Activated CD4-positive, alpha-beta T cell treated with anti-CD3 and anti-CD28 coated beads, Interleukin-2, Interleukin-6, amounts not matched to agents 100 ng/mL and 50 ng/mL, durations not matched to agents 16 hours and 8 hours (primary cell): ENCODE measurements around the gene HABP2.

Experiments
- DNase-seq: peaks from one replicate; pipeline ENCODE4 v3.0.0-alpha.2; 2020

Gene HABP2

GRCh38 chr10:113552701-113553100 lies at the start of gene HABP2:
Gene HABP2 (plus strand): TSS chr10:113553053. CDS start chr10:113553122, 69 bp downstream.
- no peak for DNase-seq

GRCh38 chr10:113503930-113504329 lies 48.9 kb upstream of the HABP2 start:
- DNase-seq = no peak

- DNase-seq = no peak
Observed at GRCh38 chr10:113504423-113504822, 48.4 kb upstream of the HABP2 start.

GRCh38 chr10:113506476-113506875 lies 46.4 kb upstream of the HABP2 start:
- no peak for DNase-seq

- no peak for DNase-seq
Observed at GRCh38 chr10:113511419-113511818, 41.4 kb upstream of the HABP2 start.

- DNase-seq = no peak
Observed at GRCh38 chr10:113515161-113515560, 37.7 kb upstream of the HABP2 start.

GRCh38 chr10:113515601-113516000 lies 37.3 kb upstream of the HABP2 start:
- DNase-seq = no peak

- DNase-seq = no peak
Observed at GRCh38 chr10:113516061-113516460, 36.8 kb upstream of the HABP2 start.

GRCh38 chr10:113517165-113517900 lies 35.5 kb upstream of the HABP2 start:
- DNase-seq = no peak

GRCh38 chr10:113517901-113518260 lies 35.0 kb upstream of the HABP2 start:
- no peak for DNase-seq

GRCh38 chr10:113518415-113518814 lies 34.4 kb upstream of the HABP2 start:
- no peak for DNase-seq

- DNase-seq = no peak
Observed at GRCh38 chr10:113518816-113519591, 33.8 kb upstream of the HABP2 start.

- no peak for DNase-seq
Observed at GRCh38 chr10:113519681-113520115, 33.2 kb upstream of the HABP2 start.

- no peak for DNase-seq
Observed at GRCh38 chr10:113520261-113520660, 32.6 kb upstream of the HABP2 start.

- peak; percentile 62 for DNase-seq
Observed at GRCh38 chr10:113520690-113521474, 32.0 kb upstream of the HABP2 start.

- no peak for DNase-seq
Observed at GRCh38 chr10:113521475-113521795, 31.4 kb upstream of the HABP2 start.

- DNase-seq = no peak
Observed at GRCh38 chr10:113522460-113522859, 30.4 kb upstream of the HABP2 start.

GRCh38 chr10:113523071-113523470 lies 29.8 kb upstream of the HABP2 start:
- no peak for DNase-seq

GRCh38 chr10:113523628-113524027 lies 29.2 kb upstream of the HABP2 start:
- DNase-seq = no peak

GRCh38 chr10:113524120-113524519 lies 28.7 kb upstream of the HABP2 start:
- DNase-seq = no peak

- DNase-seq = no peak
Observed at GRCh38 chr10:113524539-113525490, 28.0 kb upstream of the HABP2 start.

GRCh38 chr10:113525713-113526112 lies 27.1 kb upstream of the HABP2 start:
- no peak for DNase-seq
